Erythroblast (primary cell): ENCODE data around the gene ENHO.

Experiments used
- DNase-seq, 2 experiments: peaks; one replicate each; lab custom pipeline; 2025; lab: John Stamatoyannopoulos, UW
- GATA1 ChIP-seq: IDR thresholded peaks from 2 replicates; pipeline ENCODE4 v1.6.1; 2011; ENCODE audit warnings: low read depth, mild to moderate bottlenecking, control low read depth, low read length, moderate library complexity
- POLR2A ChIP-seq: IDR thresholded peaks from 2 replicates; pipeline ENCODE4 v1.6.1; 2011; ENCODE audit warnings: mild to moderate bottlenecking, low read length

ENHO gene

DNA sequence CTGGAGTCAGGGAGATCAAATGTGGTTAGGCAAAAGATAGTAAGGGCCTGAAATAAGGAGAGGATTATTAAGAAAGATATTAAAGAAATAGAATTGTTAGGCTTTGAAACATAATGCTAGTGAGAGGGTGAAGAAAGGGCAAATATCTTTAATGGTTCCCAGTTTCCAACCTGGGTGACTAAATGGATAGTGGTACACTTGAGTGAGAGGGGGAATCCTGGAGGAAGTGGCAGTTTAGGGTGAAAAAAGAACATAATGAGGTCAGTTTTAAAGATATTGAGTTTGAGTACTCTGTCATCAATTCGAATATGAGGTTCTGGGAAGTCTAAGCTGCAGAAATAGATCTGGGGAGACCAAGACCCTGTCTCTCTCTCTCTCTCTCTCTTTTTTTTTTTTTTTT is 45.2 kb downstream of the ENHO start:
- DNase-seq = no peak
- TF ChIP-seq POLR2A (no peak), GATA1 (no peak)

GRCh38 chr9:34475097-34475496 is 47.7 kb downstream of the ENHO start:
- DNase-seq = no peak
- TF ChIP-seq GATA1 (no peak), POLR2A (no peak)
